ENCODE data around the gene SRCAP.

SRCAP gene

GRCh38 chr16:30721167-30721566 lies 22.2 kb downstream of the SRCAP start:
- Mint-ChIP-seq H3K27ac (peak overlapping the region; percentile 79 to 87), H3K27me3 (no peaks in the 10 kb centered on the region), H3K4me1 (ENCODE audit: low read depth in 2 of 2) (peaks cover 10 to 24% of the 10 kb centered on the region in 2 donors), H3K9me3 (no peaks in the 10 kb centered on the region), H3K4me3 (no peak overlapping the region), H3K36me3 (ENCODE audit: insufficient read depth) (peaks cover 93% of the 10 kb centered on the region)
- ATAC-seq (replicated peaks) (no peak), DNase-seq (no peak)

- DNase-seq = no peak
- H3K4me1 Mint-ChIP-seq (ENCODE audit: low read depth in 2 of 2) = peaks cover 7 to 21% of the 10 kb centered on the region in 2 donors
- no peaks in the 10 kb centered on the region for H3K9me3 Mint-ChIP-seq
- no peak for ATAC-seq (replicated peaks)
- no peaks in the 10 kb centered on the region for H3K27me3 Mint-ChIP-seq
- H3K36me3 Mint-ChIP-seq (ENCODE audit: insufficient read depth) = peaks cover 88% of the 10 kb centered on the region
- no peak overlapping the region for H3K4me3 Mint-ChIP-seq
- H3K27ac Mint-ChIP-seq = peak overlapping the region; percentile 71 to 79
Observed at GRCh38 chr16:30721606-30722005, 22.6 kb downstream of the SRCAP start.

- H3K36me3 Mint-ChIP-seq (ENCODE audit: insufficient read depth) = peaks cover 86% of the 10 kb centered on the region
- DNase-seq (no peak), ATAC-seq (replicated peaks) (no peak)
- H3K27me3 Mint-ChIP-seq = no peaks in the 10 kb centered on the region
- H3K9me3 Mint-ChIP-seq = no peaks in the 10 kb centered on the region
- no peak overlapping the region for H3K4me3 Mint-ChIP-seq
- H3K4me1 Mint-ChIP-seq (ENCODE audit: low read depth in 2 of 2) = peaks cover 5 to 15% of the 10 kb centered on the region in 2 donors
- H3K27ac Mint-ChIP-seq = peak overlapping the region in 1 of 2 donors; percentile 71
Observed at GRCh38 chr16:30722443-30722842, 23.5 kb downstream of the SRCAP start.

- no peak for ATAC-seq (replicated peaks)
- Mint-ChIP-seq H3K4me3 (no peak overlapping the region), H3K27me3 (no peaks in the 10 kb centered on the region), H3K4me1 (ENCODE audit: low read depth in 2 of 2) (peaks cover 5 to 15% of the 10 kb centered on the region in 2 donors), H3K9me3 (no peaks in the 10 kb centered on the region), H3K36me3 (ENCODE audit: insufficient read depth) (peaks cover 86% of the 10 kb centered on the region), H3K27ac (peak overlapping the region in 1 of 2 donors; percentile 71)
- no peak for DNase-seq
Observed at GRCh38 chr16:30722916-30723315, 23.9 kb downstream of the SRCAP start.

- H3K36me3 Mint-ChIP-seq (ENCODE audit: insufficient read depth) = peaks cover 84% of the 10 kb centered on the region
Observed at GRCh38 chr16:30723725-30724355, 24.9 kb downstream of the SRCAP start.

GRCh38 chr16:30724641-30725417 lies 25.9 kb downstream of the SRCAP start:
- DNase-seq (no peak), ATAC-seq (replicated peaks) (peak; percentile 19)
- H3K9me3 Mint-ChIP-seq = no peaks in the 10 kb centered on the region
- peaks cover 7 to 15% of the 10 kb centered on the region in 2 donors for H3K4me1 Mint-ChIP-seq (ENCODE audit: low read depth in 2 of 2)
- H3K4me3 Mint-ChIP-seq = peak overlapping the region in 1 of 2 donors; percentile 23
- no peaks in the 10 kb centered on the region for H3K27me3 Mint-ChIP-seq
- peaks cover 87% of the 10 kb centered on the region for H3K36me3 Mint-ChIP-seq (ENCODE audit: insufficient read depth)
- peak overlapping the region; percentile 71 to 78 for H3K27ac Mint-ChIP-seq

More at GRCh38 chr16:30723725-30724355, 24.9 kb downstream of the SRCAP start:
- peak overlapping the region; percentile 71 to 78 for H3K27ac Mint-ChIP-seq
- DNase-seq (no peak), ATAC-seq (replicated peaks) (no peak)
- H3K4me1 Mint-ChIP-seq (ENCODE audit: low read depth in 2 of 2) = peaks cover 5 to 15% of the 10 kb centered on the region in 2 donors
- no peak overlapping the region for H3K4me3 Mint-ChIP-seq
- no peaks in the 10 kb centered on the region for H3K9me3 Mint-ChIP-seq
- no peaks in the 10 kb centered on the region for H3K27me3 Mint-ChIP-seq

GRCh38 chr16:30725418-30725792 lies 26.4 kb downstream of the SRCAP start:
- H3K9me3 Mint-ChIP-seq = no peaks in the 10 kb centered on the region
- H3K4me1 Mint-ChIP-seq (ENCODE audit: low read depth in 2 of 2) = peaks cover 7 to 15% of the 10 kb centered on the region in 2 donors
- DNase-seq (no peak), ATAC-seq (replicated peaks) (no peak)
- H3K27ac Mint-ChIP-seq = peak overlapping the region in 1 of 2 donors; percentile 78
- peaks cover 87% of the 10 kb centered on the region for H3K36me3 Mint-ChIP-seq (ENCODE audit: insufficient read depth)
- peak overlapping the region in 1 of 2 donors; percentile 23 for H3K4me3 Mint-ChIP-seq
- H3K27me3 Mint-ChIP-seq = no peaks in the 10 kb centered on the region

GRCh38 chr16:30728321-30728720 lies 29.4 kb downstream of the SRCAP start:
- no peaks in the 10 kb centered on the region for H3K27me3 Mint-ChIP-seq
- no peak for ATAC-seq (replicated peaks)
- peak overlapping the region in 1 of 2 donors; percentile 71 for H3K27ac Mint-ChIP-seq
- no peak for DNase-seq
- no peak overlapping the region for H3K4me3 Mint-ChIP-seq
- H3K4me1 Mint-ChIP-seq (ENCODE audit: low read depth in 2 of 2) = peaks cover 0 to 4% of the 10 kb centered on the region in 2 donors
- H3K9me3 Mint-ChIP-seq = no peaks in the 10 kb centered on the region
- H3K36me3 Mint-ChIP-seq (ENCODE audit: insufficient read depth) = peaks cover 88% of the 10 kb centered on the region

- Mint-ChIP-seq H3K4me1 (ENCODE audit: low read depth in 2 of 2) (peaks cover 0 to 2% of the 10 kb centered on the region in 2 donors), H3K36me3 (ENCODE audit: insufficient read depth) (peaks cover 91% of the 10 kb centered on the region), H3K4me3 (no peak overlapping the region), H3K27ac (peak overlapping the region in 1 of 2 donors; percentile 33), H3K27me3 (no peaks in the 10 kb centered on the region), H3K9me3 (no peaks in the 10 kb centered on the region)
- ATAC-seq (replicated peaks) = no peak
- no peak for DNase-seq
Observed at GRCh38 chr16:30728899-30729672, 30.1 kb downstream of the SRCAP start.

GRCh38 chr16:30731411-30731810 lies 32.4 kb downstream of the SRCAP start:
- Mint-ChIP-seq H3K27ac (peak overlapping the region in 1 of 2 donors; percentile 35), H3K36me3 (ENCODE audit: insufficient read depth) (peaks cover 94% of the 10 kb centered on the region), H3K4me1 (ENCODE audit: low read depth in 2 of 2) (peaks cover 0 to 2% of the 10 kb centered on the region in 2 donors), H3K4me3 (no peak overlapping the region), H3K27me3 (no peaks in the 10 kb centered on the region), H3K9me3 (no peaks in the 10 kb centered on the region)
- no peak for DNase-seq
- ATAC-seq (replicated peaks) = no peak

- H3K27ac Mint-ChIP-seq = peak overlapping the region in 1 of 2 donors; percentile 3
- peaks cover 69% of the 10 kb centered on the region for H3K36me3 Mint-ChIP-seq (ENCODE audit: insufficient read depth)
- no peak overlapping the region for H3K4me3 Mint-ChIP-seq
- no peaks in the 10 kb centered on the region for H3K27me3 Mint-ChIP-seq
- peaks cover 12% of the 10 kb centered on the region in 2 donors for H3K4me1 Mint-ChIP-seq (ENCODE audit: low read depth in 2 of 2)
- no peak for DNase-seq
- no peak for ATAC-seq (replicated peaks)
- H3K9me3 Mint-ChIP-seq = no peaks in the 10 kb centered on the region
Observed at GRCh38 chr16:30736995-30737793, 38.2 kb downstream of the SRCAP start.

- Mint-ChIP-seq H3K4me3 (no peak overlapping the region), H3K36me3 (ENCODE audit: insufficient read depth) (peaks cover 63% of the 10 kb centered on the region), H3K4me1 (ENCODE audit: low read depth in 2 of 2) (peaks cover 12% of the 10 kb centered on the region in 2 donors), H3K9me3 (no peaks in the 10 kb centered on the region), H3K27me3 (no peaks in the 10 kb centered on the region), H3K27ac (peak overlapping the region in 1 of 2 donors; percentile 3)
- no peak for DNase-seq
- ATAC-seq (replicated peaks) = no peak
Observed at GRCh38 chr16:30737794-30738648, 39.0 kb downstream of the SRCAP start.

Data from effector memory CD8-positive, alpha-beta T cell (primary cell).